GM18498 (cell line): Measurements from ENCODE around the gene CSF1R.
"Not testable (repeated sequence)": the region's sequence is repeated elsewhere in the genome, so short reads cannot be mapped to it uniquely, and the experiment has no call there.

Experiments
- ATAC-seq: cut with Tn5 transposase; IDR thresholded peaks from one replicate; pipeline ENCODE4 v1.9.1; 2021; ENCODE audit warnings: mild to moderate bottlenecking, moderate library complexity; ENCODE audit not compliant: unreplicated experiment

CSF1R gene

GRCh38 chr5:150057511-150057910 lies 28.8 kb downstream of the CSF1R start:
- no peak for ATAC-seq

- no peak for ATAC-seq
Measured at GRCh38 chr5:150057052-150057451, 29.3 kb downstream of the CSF1R start.

GRCh38 chr5:150056075-150056443 lies 30.3 kb downstream of the CSF1R start:
- no peak for ATAC-seq

- ATAC-seq, result no peak
Measured at GRCh38 chr5:150055326-150056074, 30.9 kb downstream of the CSF1R start.

- no peak for ATAC-seq
Measured at GRCh38 chr5:150054569-150054968, 31.8 kb downstream of the CSF1R start.

- ATAC-seq, result no peak
Measured at GRCh38 chr5:150053713-150054392, 32.5 kb downstream of the CSF1R start.

- no peak for ATAC-seq
Measured at GRCh38 chr5:150052956-150053712, 33.2 kb downstream of the CSF1R start.

GRCh38 chr5:150052226-150052955 lies 34.0 kb downstream of the CSF1R start:
- ATAC-seq, result no peak

GRCh38 chr5:150051657-150052195 lies 34.6 kb downstream of the CSF1R start:
- ATAC-seq, result no peak

GRCh38 chr5:150050172-150050811 lies 36.1 kb downstream of the CSF1R start:
- ATAC-seq, result not testable (repeated sequence)

- ATAC-seq, result no peak
Measured at GRCh38 chr5:150046031-150046430, 40.3 kb downstream of the CSF1R start.

GRCh38 chr5:150045549-150045948 lies 40.8 kb downstream of the CSF1R start:
- no peak for ATAC-seq

- no peak for ATAC-seq
Measured at GRCh38 chr5:150044712-150045111, 41.6 kb downstream of the CSF1R start.

GRCh38 chr5:150044329-150044681 lies 42.0 kb downstream of the CSF1R start:
- no peak for ATAC-seq

GRCh38 chr5:150043657-150044328 lies 42.6 kb downstream of the CSF1R start:
- no peak for ATAC-seq

GRCh38 chr5:150042459-150042858 lies 43.9 kb downstream of the CSF1R start:
- no peak for ATAC-seq

- no peak for ATAC-seq
Measured at GRCh38 chr5:150038547-150038946, 47.8 kb downstream of the CSF1R start.

- ATAC-seq, result no peak
Measured at GRCh38 chr5:150036513-150036912, 49.8 kb downstream of the CSF1R start.

GRCh38 chr5:150035139-150035895 lies 51.0 kb downstream of the CSF1R start:
- peak; percentile 97 for ATAC-seq
